Testis (tissue), 3 donors: ENCODE results near the gene ADAM23. TPM values are rescaled to one million over a fixed set of nuclear protein-coding genes. Genes with fewer than 3 reads are reported as not detected.

Experiments used
- DNase-seq: peaks from one replicate; pipeline ENCODE4 v3.0.0-alpha.2; 2019
- H3K27ac ChIP-seq, 2 donors: fragments of 200-600 bp; sonication (generic); one replicate each; pipeline ENCODE4 v1.5.1; 2019
- H3K27me3 ChIP-seq: fragments of 200-600 bp; sonication (generic); one replicate; pipeline ENCODE4 v1.5.1; 2019
- H3K36me3 ChIP-seq: fragments of 200-600 bp; sonication (generic); one replicate; pipeline ENCODE4 v1.5.1; 2017; ENCODE audit warnings: low read depth; ENCODE audit errors: missing control alignments
- H3K4me1 ChIP-seq: fragments of 200-600 bp; sonication (generic); one replicate; pipeline ENCODE4 v1.5.1; 2019
- H3K4me3 ChIP-seq, 2 donors: fragments of 200-600 bp; sonication (generic); one replicate each; pipeline ENCODE4 v1.5.1; 2017 to 2019
- H3K9me3 ChIP-seq: fragments of 200-600 bp; sonication (generic); one replicate; pipeline ENCODE4 v1.5.1; 2017
- CTCF ChIP-seq, 3 experiments: fragments of 450-650 bp in 2 of 3; fragments of 200-600 bp in 1 of 3; sonication (generic) in 1 of 3; IDR thresholded peaks; one replicate each; pipeline ENCODE4 v1.5.1; 2016 to 2019; ENCODE audit warnings: antibody characterized with exemption in 3 of 3, mild to moderate bottlenecking in 2 of 3, moderate library complexity in 1 of 3
- POLR2A ChIP-seq: fragments of 450-650 bp; IDR thresholded peaks from one replicate; pipeline ENCODE4 v1.6.1; 2017; ENCODE audit warnings: antibody characterized with exemption, mild to moderate bottlenecking, moderate library complexity
- WGBS, 2 donors: methylation state at CpG; one replicate each; pipeline ENCODE4 v1.1.5; 2018; 5-methylcytosine and 5-hydroxymethylcytosine counted together
- intact Hi-C: fragments of 100-400 bp; cut with DNase I; formaldehyde crosslinking; loops from one replicate; pipeline ENCODE4 v1.15.1; 2023; ENCODE audit warnings: low total_unique reads
- polyA plus RNA-seq: library from polyadenylated mRNA; stranded (reverse); fragments of 350-450 nt; fragmentation: Illumina TruSeq; extraction: RNeasy Lipid Tissue Mini Kit (QIAGEN cat#74804); gene quantifications from one replicate; pipeline ENCODE4 v1.2.3, GENCODE V29; 2014; ENCODE audit warnings: low read depth, low replicate concordance; ENCODE audit not compliant: insufficient read depth
- total RNA-seq, 2 donors: library from RNA; depleted of rRNA; stranded (reverse); fragments of >200 nt; gene quantifications; one replicate each; pipeline ENCODE4 v1.2.3, GENCODE V29; 2016

ADAM23 gene
- total and polyA plus RNA-seq, 3 donors from 2014 or later: 14.5 to 24.2 (median 19.5) TPM

GRCh38 chr2:206641226-206641625, 197.9 kb downstream of the ADAM23 start:
- Histone ChIP-seq H3K9me3 (no peaks in the 10 kb centered on the region), H3K36me3 (no peaks in the 10 kb centered on the region), H3K4me3 (no peak overlapping the region), H3K27me3 (no peaks in the 10 kb centered on the region), H3K27ac (no peak overlapping the region), H3K4me1 (no peaks in the 10 kb centered on the region)
- intact Hi-C loops: no loop called here
- TF ChIP-seq CTCF (IDR thresholded peaks at IDR 0.05): no peak
- no peak for TF ChIP-seq POLR2A
- DNase-seq: no peak
- 30 to 36% methylated on average over 3 of the region's 3 CpGs for WGBS, 2 donors

GRCh38 chr2:206642075-206643025, 199.0 kb downstream of the ADAM23 start, which contains the start of gene FAM237A:
TSS of gene FAM237A (plus strand) at chr2:206642487. CDS start at chr2:206644237, 1,750 bp downstream.
- H3K27ac ChIP-seq: no peak within 1 kb of the TSS
- peak within 1 kb of the TSS; percentile 18 to 27 for H3K4me3 ChIP-seq
- no peaks in the 10 kb centered on the region for H3K9me3 ChIP-seq
- no peaks in the 10 kb centered on the region for H3K36me3 ChIP-seq
- no peaks in the 10 kb centered on the region for H3K27me3 ChIP-seq
- no peaks in the 10 kb centered on the region for H3K4me1 ChIP-seq
- TF ChIP-seq CTCF (IDR thresholded peaks at IDR 0.05) (no peak), POLR2A (no peak)
- 2% methylated on average over 37 to 53 of the region's 56 CpGs for WGBS, 2 donors
- peak; percentile 60 for DNase-seq
- intact Hi-C loops: no loop called here

- DNase-seq: no peak
- no peak for TF ChIP-seq POLR2A
- TF ChIP-seq CTCF (IDR thresholded peaks at IDR 0.05): no peak
- Histone ChIP-seq H3K27me3 (no peaks in the 10 kb centered on the region), H3K36me3 (no peaks in the 10 kb centered on the region), H3K4me1 (no peaks in the 10 kb centered on the region), H3K4me3 (no peak overlapping the region), H3K9me3 (no peaks in the 10 kb centered on the region), H3K27ac (no peak overlapping the region)
- 83 to 86% methylated on average over 1 of the region's 1 CpG for WGBS, 2 donors
- intact Hi-C loops: no loop called here
Observed at GRCh38 chr2:206647985-206648384, 204.7 kb downstream of the ADAM23 start.

- intact Hi-C loops: no loop called here
Observed at GRCh38 chr2:206657087-206657486, 213.8 kb downstream of the ADAM23 start.

More at GRCh38 chr2:206657087-206657486, 213.8 kb downstream of the ADAM23 start:
- Histone ChIP-seq H3K4me3 (no peak overlapping the region), H3K27ac (no peak overlapping the region), H3K36me3 (no peaks in the 10 kb centered on the region), H3K27me3 (no peaks in the 10 kb centered on the region), H3K4me1 (no peaks in the 10 kb centered on the region), H3K9me3 (no peaks in the 10 kb centered on the region)
- no peak for TF ChIP-seq POLR2A
- TF ChIP-seq CTCF (IDR thresholded peaks at IDR 0.05): no peak
- WGBS, 2 donors: 91 to 98% methylated on average over 1 of the region's 1 CpG
- DNase-seq: no peak
